Natural killer cell treated with Interleukin-12 subunit alpha and Interleukin-12 subunit beta and Interleukin-15 and Interleukin-18, amount 100 ng/mL, for 72 hours (primary cell): ENCODE results near the gene SLC36A4. TPM values are rescaled to one million over a fixed set of nuclear protein-coding genes. Genes with fewer than 3 reads are reported as not detected.
"Not testable (repeated sequence)": the region's sequence is repeated elsewhere in the genome, so short reads cannot be mapped to it uniquely, and the experiment has no call there.

ENCODE experiments used
- ATAC-seq, 2 donors: fragments of 150-1000 bp; cut with Tn5 transposase in 1 of 2; sonication (Bioruptor Pico), chemical (Tn5 transposase) in 1 of 2; 2 replicates each; pipeline ENCODE4 v1.10.0; 2021
- DNase-seq: peaks from one replicate; pipeline ENCODE4 v3.0.0; 2022; ENCODE audit warnings: low spot score
- H3K27ac Mint-ChIP-seq, 2 donors: 1 replicate in 1 of 2; 2 replicates in 1 of 2; pipeline ENCODE4 v1.8.0; 2022; ENCODE audit warnings: mixed read lengths in 2 of 2, mild to moderate bottlenecking in 1 of 2, moderate library complexity in 1 of 2
- H3K27me3 Mint-ChIP-seq, 2 donors: 1 replicate in 1 of 2; 2 replicates in 1 of 2; pipeline ENCODE4 v1.8.0; 2022; ENCODE audit warnings: mixed read lengths in 2 of 2
- H3K36me3 Mint-ChIP-seq: one replicate; pipeline ENCODE4 v1.8.0; 2022; ENCODE audit warnings: mixed read lengths
- H3K4me1 Mint-ChIP-seq, 2 donors: 1 replicate in 1 of 2; 2 replicates in 1 of 2; pipeline ENCODE4 v1.8.0; 2022; ENCODE audit warnings: low read depth in 2 of 2, mixed read lengths in 2 of 2, mild to moderate bottlenecking in 1 of 2
- H3K4me3 Mint-ChIP-seq: one replicate; pipeline ENCODE4 v1.8.0; 2022; ENCODE audit warnings: mixed read lengths
- H3K9me3 Mint-ChIP-seq: 2 replicates; pipeline ENCODE4 v1.8.0; 2022; ENCODE audit warnings: mixed read lengths
- total RNA-seq, 2 donors: library from RNA; stranded (reverse); gene quantifications; one replicate each; pipeline ENCODE4 v1.2.3, GENCODE V29; 2022

The SLC36A4 gene
- total RNA-seq, 2 donors from 2014 or later, result 13.6 to 17.2 TPM

GRCh38 chr11:93213622-93214021 is 15.8 kb upstream of the SLC36A4 start:
- H3K9me3 Mint-ChIP-seq, result peaks cover 3% of the 10 kb centered on the region
- no peak overlapping the region for H3K4me3 Mint-ChIP-seq
- no peaks in the 10 kb centered on the region for H3K4me1 Mint-ChIP-seq
- DNase-seq (no peak), ATAC-seq (no peak)
- no peak overlapping the region for H3K27ac Mint-ChIP-seq
- peaks cover 4% of the 10 kb centered on the region for H3K36me3 Mint-ChIP-seq
- peaks cover 12 to 24% of the 10 kb centered on the region in 2 donors for H3K27me3 Mint-ChIP-seq

- H3K36me3 Mint-ChIP-seq, result peaks cover 8% of the 10 kb centered on the region
- no peak overlapping the region for H3K27ac Mint-ChIP-seq
- ATAC-seq (no peak), DNase-seq (no peak)
- H3K9me3 Mint-ChIP-seq, result peaks cover 6% of the 10 kb centered on the region
- H3K27me3 Mint-ChIP-seq, result peaks cover 7 to 16% of the 10 kb centered on the region in 2 donors
- H3K4me3 Mint-ChIP-seq, result no peak overlapping the region
- H3K4me1 Mint-ChIP-seq, result no peaks in the 10 kb centered on the region
Measured at GRCh38 chr11:93212094-93212493, 14.3 kb upstream of the SLC36A4 start.

GRCh38 chr11:93209466-93209865 is 11.7 kb upstream of the SLC36A4 start:
- peaks cover 11 to 20% of the 10 kb centered on the region in 2 donors for H3K27me3 Mint-ChIP-seq
- peaks cover 6% of the 10 kb centered on the region for H3K9me3 Mint-ChIP-seq
- H3K4me1 Mint-ChIP-seq, result no peaks in the 10 kb centered on the region
- DNase-seq (no peak), ATAC-seq (no peak)
- no peak overlapping the region for H3K27ac Mint-ChIP-seq
- peaks cover 8% of the 10 kb centered on the region for H3K36me3 Mint-ChIP-seq
- no peak overlapping the region for H3K4me3 Mint-ChIP-seq

- ATAC-seq, result no peak
Measured at GRCh38 chr11:93208663-93209270, 11.0 kb upstream of the SLC36A4 start.

GRCh38 chr11:93199616-93200015 is 1.8 kb upstream of the SLC36A4 start:
- Mint-ChIP-seq H3K4me1 (peaks cover 13 to 15% of the 10 kb centered on the region in 2 donors), H3K36me3 (no peaks in the 10 kb centered on the region), H3K27me3 (peaks cover 15 to 20% of the 10 kb centered on the region in 2 donors), H3K27ac (no peak overlapping the region), H3K9me3 (no peaks in the 10 kb centered on the region), H3K4me3 (no peak overlapping the region)
- ATAC-seq (no peak), DNase-seq (no peak)

More at GRCh38 chr11:93208663-93209270, 11.0 kb upstream of the SLC36A4 start:
- no peak for DNase-seq
- Mint-ChIP-seq H3K9me3 (peaks cover 6% of the 10 kb centered on the region), H3K4me3 (no peak overlapping the region), H3K27ac (no peak overlapping the region), H3K27me3 (peaks cover 14 to 20% of the 10 kb centered on the region in 2 donors), H3K36me3 (peaks cover 8% of the 10 kb centered on the region), H3K4me1 (no peaks in the 10 kb centered on the region)

GRCh38 chr11:93198215-93198845 is 539 bp upstream of the SLC36A4 start:
- Mint-ChIP-seq H3K36me3 (no peaks in the 10 kb centered on the region), H3K4me3 (peak overlapping the region; percentile 98), H3K27me3 (peaks cover 12 to 19% of the 10 kb centered on the region in 2 donors), H3K9me3 (no peaks in the 10 kb centered on the region), H3K27ac (peak overlapping the region; percentile 89 to 93), H3K4me1 (peaks cover 16 to 23% of the 10 kb centered on the region in 2 donors)
- ATAC-seq, result no peak
- DNase-seq, result no peak

- Mint-ChIP-seq H3K4me1 (peaks cover 19 to 26% of the 10 kb centered on the region in 2 donors), H3K9me3 (no peaks in the 10 kb centered on the region), H3K27ac (peak overlapping the region; percentile 89 to 93), H3K27me3 (peaks cover 7 to 12% of the 10 kb centered on the region in 2 donors), H3K4me3 (peak overlapping the region; percentile 98), H3K36me3 (no peaks in the 10 kb centered on the region)
- ATAC-seq, result no peak
- no peak for DNase-seq
Measured at GRCh38 chr11:93196816-93197379, 893 bp downstream of the SLC36A4 start.

- Mint-ChIP-seq H3K27ac (no peak overlapping the region), H3K9me3 (no peaks in the 10 kb centered on the region), H3K4me3 (no peak overlapping the region), H3K27me3 (no peaks in the 10 kb centered on the region), H3K4me1 (peaks cover 19 to 27% of the 10 kb centered on the region in 2 donors), H3K36me3 (no peaks in the 10 kb centered on the region)
- DNase-seq (no peak), ATAC-seq (no peak)
Measured at GRCh38 chr11:93194673-93195291, 3.0 kb downstream of the SLC36A4 start.

- peaks cover 19 to 27% of the 10 kb centered on the region in 2 donors for H3K4me1 Mint-ChIP-seq
- H3K27me3 Mint-ChIP-seq, result no peaks in the 10 kb centered on the region
Measured at GRCh38 chr11:93193731-93194130, 4.1 kb downstream of the SLC36A4 start.

GRCh38 chr11:93192163-93192562 is 5.6 kb downstream of the SLC36A4 start:
- H3K4me3 Mint-ChIP-seq, result no peak overlapping the region
- ATAC-seq, result no peak
- no peaks in the 10 kb centered on the region for H3K27me3 Mint-ChIP-seq
- DNase-seq, result no peak
- H3K27ac Mint-ChIP-seq, result peak overlapping the region in 1 of 2 donors; percentile 56
- peaks cover 7% of the 10 kb centered on the region for H3K9me3 Mint-ChIP-seq
- H3K36me3 Mint-ChIP-seq, result peaks cover 9% of the 10 kb centered on the region
- peaks cover 16 to 25% of the 10 kb centered on the region in 2 donors for H3K4me1 Mint-ChIP-seq

More at GRCh38 chr11:93193731-93194130, 4.1 kb downstream of the SLC36A4 start:
- no peaks in the 10 kb centered on the region for H3K36me3 Mint-ChIP-seq
- no peak for DNase-seq
- H3K27ac Mint-ChIP-seq, result no peak overlapping the region
- no peak overlapping the region for H3K4me3 Mint-ChIP-seq
- no peaks in the 10 kb centered on the region for H3K9me3 Mint-ChIP-seq
- no peak for ATAC-seq

GRCh38 chr11:93189462-93189861 is 8.3 kb downstream of the SLC36A4 start:
- ATAC-seq, result no peak
- H3K36me3 Mint-ChIP-seq, result peaks cover 10% of the 10 kb centered on the region
- no peak overlapping the region for H3K4me3 Mint-ChIP-seq
- peaks cover 6 to 11% of the 10 kb centered on the region in 2 donors for H3K4me1 Mint-ChIP-seq
- no peak overlapping the region for H3K27ac Mint-ChIP-seq
- H3K27me3 Mint-ChIP-seq, result no peaks in the 10 kb centered on the region
- no peak for DNase-seq
- peaks cover 7% of the 10 kb centered on the region for H3K9me3 Mint-ChIP-seq

- Mint-ChIP-seq H3K27me3 (no peaks in the 10 kb centered on the region), H3K9me3 (peaks cover 7% of the 10 kb centered on the region), H3K27ac (no peak overlapping the region), H3K4me1 (peaks cover 4 to 6% of the 10 kb centered on the region in 2 donors), H3K36me3 (peaks cover 10% of the 10 kb centered on the region), H3K4me3 (no peak overlapping the region)
- DNase-seq (no peak), ATAC-seq (no peak)
Measured at GRCh38 chr11:93188726-93189125, 9.1 kb downstream of the SLC36A4 start.

GRCh38 chr11:93187290-93187689 is 10.5 kb downstream of the SLC36A4 start:
- H3K27me3 Mint-ChIP-seq, result no peaks in the 10 kb centered on the region

GRCh38 chr11:93177891-93178290 is 19.9 kb downstream of the SLC36A4 start:
- not testable (repeated sequence) for H3K27ac Mint-ChIP-seq, H3K4me1 Mint-ChIP-seq, H3K4me3 Mint-ChIP-seq, H3K27me3 Mint-ChIP-seq, DNase-seq, ATAC-seq, H3K9me3 Mint-ChIP-seq
- H3K36me3 Mint-ChIP-seq, result peaks cover 24% of the 10 kb centered on the region

More at GRCh38 chr11:93187290-93187689, 10.5 kb downstream of the SLC36A4 start:
- H3K9me3 Mint-ChIP-seq, result peaks cover 7% of the 10 kb centered on the region
- ATAC-seq (no peak), DNase-seq (no peak)
- H3K27ac Mint-ChIP-seq, result no peak overlapping the region
- H3K4me3 Mint-ChIP-seq, result no peak overlapping the region
- H3K4me1 Mint-ChIP-seq, result peaks cover 3 to 5% of the 10 kb centered on the region in 2 donors
- peaks cover 10% of the 10 kb centered on the region for H3K36me3 Mint-ChIP-seq
